Measurements from ENCODE around the gene UCMA.

Gene UCMA

GRCh38 chr10:13187135-13187534 is 47.0 kb downstream of the UCMA start:
- no peak for DNase-seq (ENCODE audit: low read depth in 2 of 2)

GRCh38 chr10:13184730-13185514 is 49.3 kb downstream of the UCMA start:
- no peak for DNase-seq (ENCODE audit: low read depth in 2 of 2)

- DNase-seq (ENCODE audit: low read depth in 2 of 2): no peak
Observed at GRCh38 chr10:13184276-13184675, 49.9 kb downstream of the UCMA start.

GRCh38 chr10:13183625-13184024 is 50.5 kb downstream of the UCMA start:
- no peak for DNase-seq (ENCODE audit: low read depth in 2 of 2)

GRCh38 chr10:13182424-13182823 is 51.8 kb downstream of the UCMA start:
- no peak for DNase-seq (ENCODE audit: low read depth in 2 of 2)

GRCh38 chr10:13180788-13181187 is 53.4 kb downstream of the UCMA start:
- DNase-seq (ENCODE audit: low read depth in 2 of 2): peak in 1 of 2 donors; percentile 25

- DNase-seq (ENCODE audit: low read depth in 2 of 2): no peak
Observed at GRCh38 chr10:13173616-13174015, 60.6 kb downstream of the UCMA start.
